Neural cell (in vitro differentiated cells): ENCODE results near the gene CHRD. TPM values are rescaled to one million over a fixed set of nuclear protein-coding genes. Genes with fewer than 3 reads are reported as not detected.

Experiments
- H2AFZ ChIP-seq: fragments of 200-600, 300-800 bp; sonication (generic), shearing (Covaris generic); 2 replicates; pipeline ENCODE4 v1.6.0; 2014; ENCODE audit warnings: low read depth, mild to moderate bottlenecking, antibody characterized with exemption, low read length, moderate library complexity
- H3F3A ChIP-seq: fragments of 200-600 bp; shearing (Covaris generic); 2 replicates; pipeline ENCODE4 v1.6.1; 2016; ENCODE audit warnings: mild to moderate bottlenecking, moderate library complexity, mixed read lengths, antibody characterized with exemption, low read length; ENCODE audit not compliant: insufficient read depth, poor library complexity, severe bottlenecking
- H3K27ac ChIP-seq: fragments of 200-600, 300-800 bp; sonication (generic), shearing (Covaris generic); 2 replicates; pipeline ENCODE4 v1.5.1; 2014; ENCODE audit warnings: mild to moderate bottlenecking, low read length, moderate library complexity
- H3K27me3 ChIP-seq: fragments of 300-800, 200-600 bp; sonication (generic), shearing (Covaris generic); 2 replicates; pipeline ENCODE4 v1.6.0; 2014; ENCODE audit warnings: mild to moderate bottlenecking, low read depth, low read length, moderate library complexity; ENCODE audit not compliant: insufficient read depth
- H3K36me3 ChIP-seq: fragments of 300-800, 200-600 bp; sonication (generic), shearing (Covaris generic); 2 replicates; pipeline ENCODE4 v1.5.1; 2014; ENCODE audit warnings: mild to moderate bottlenecking, antibody characterized with exemption, low read length, moderate library complexity; ENCODE audit not compliant: insufficient read depth
- H3K4me2 ChIP-seq: fragments of 300-800, 200-600 bp; sonication (generic), shearing (Covaris generic); 2 replicates; pipeline ENCODE4 v1.6.0; 2014; ENCODE audit warnings: mild to moderate bottlenecking, low read length
- H3K4me3 ChIP-seq: fragments of 300-800, 200-600 bp; sonication (generic), shearing (Covaris generic); 2 replicates; pipeline ENCODE4 v1.5.1; 2014; ENCODE audit warnings: mild to moderate bottlenecking, low read length, moderate library complexity
- H3K79me2 ChIP-seq: fragments of 200-600 bp; shearing (Covaris generic); replicated peaks from 2 replicates; pipeline ENCODE4 v1.6.0; 2014; ENCODE audit warnings: mild to moderate bottlenecking, low read length, moderate library complexity; ENCODE audit not compliant: insufficient read depth
- H3K9ac ChIP-seq: fragments of 300-800, 200-600 bp; sonication (generic), shearing (Covaris generic); 2 replicates; pipeline ENCODE4 v1.6.1; 2016; ENCODE audit warnings: mild to moderate bottlenecking, low read length, mixed read lengths
- H3K9me2 ChIP-seq: fragments of 200-600 bp; shearing (Covaris generic); 2 replicates; pipeline ENCODE4 v1.6.1; 2016; ENCODE audit warnings: mild to moderate bottlenecking, low read length, mixed read lengths; ENCODE audit not compliant: insufficient read depth
- H3K9me3 ChIP-seq: fragments of 200-600, 300-800 bp; sonication (generic), shearing (Covaris generic); 2 replicates; pipeline ENCODE4 v1.6.1; 2016; ENCODE audit warnings: mild to moderate bottlenecking, mixed run types, low read length, moderate library complexity, mixed read lengths
- H4K20me1 ChIP-seq: fragments of 200-600 bp; shearing (Covaris generic); 2 replicates; pipeline ENCODE4 v1.6.1; 2016; ENCODE audit warnings: mild to moderate bottlenecking, mixed run types; ENCODE audit not compliant: insufficient read depth
- EP300 ChIP-seq: fragments of 450-650 bp; conservative IDR thresholded peaks from 2 replicates; pipeline ENCODE4 v1.6.1; 2014; ENCODE audit warnings: antibody characterized with exemption, mild to moderate bottlenecking, moderate library complexity; ENCODE audit not compliant: poor library complexity, severe bottlenecking
- MXI1 ChIP-seq: fragments of 450-650 bp; conservative IDR thresholded peaks from 2 replicates; pipeline ENCODE4 v1.6.1; 2014; ENCODE audit warnings: antibody characterized with exemption, mild to moderate bottlenecking; ENCODE audit not compliant: poor library complexity, severe bottlenecking
- POLR2AphosphoS5 ChIP-seq: IDR thresholded peaks from 2 replicates; pipeline ENCODE4 v1.6.1; 2012
- polyA plus RNA-seq: library from polyadenylated mRNA; depleted of rRNA; stranded (reverse); fragments of >200 nt; gene quantifications from 2 replicates; pipeline ENCODE4 v1.2.3, GENCODE V29; 2014
- TF ChIP-seq, protein P1 (sequence below): IDR thresholded peaks from 2 replicates; pipeline ENCODE4 v1.6.1; 2012; ENCODE audit warnings: borderline replicate concordance
- TF ChIP-seq, protein P2 (sequence below): fragments of 450-650 bp; IDR thresholded peaks from 2 replicates; pipeline ENCODE4 v1.5.1; 2014; ENCODE audit warnings: antibody characterized with exemption, mild to moderate bottlenecking, moderate library complexity; ENCODE audit not compliant: poor library complexity, severe bottlenecking

The CHRD gene
- polyA plus RNA-seq, 1 donor from 2014 or later = 2.9 TPM

DNA sequence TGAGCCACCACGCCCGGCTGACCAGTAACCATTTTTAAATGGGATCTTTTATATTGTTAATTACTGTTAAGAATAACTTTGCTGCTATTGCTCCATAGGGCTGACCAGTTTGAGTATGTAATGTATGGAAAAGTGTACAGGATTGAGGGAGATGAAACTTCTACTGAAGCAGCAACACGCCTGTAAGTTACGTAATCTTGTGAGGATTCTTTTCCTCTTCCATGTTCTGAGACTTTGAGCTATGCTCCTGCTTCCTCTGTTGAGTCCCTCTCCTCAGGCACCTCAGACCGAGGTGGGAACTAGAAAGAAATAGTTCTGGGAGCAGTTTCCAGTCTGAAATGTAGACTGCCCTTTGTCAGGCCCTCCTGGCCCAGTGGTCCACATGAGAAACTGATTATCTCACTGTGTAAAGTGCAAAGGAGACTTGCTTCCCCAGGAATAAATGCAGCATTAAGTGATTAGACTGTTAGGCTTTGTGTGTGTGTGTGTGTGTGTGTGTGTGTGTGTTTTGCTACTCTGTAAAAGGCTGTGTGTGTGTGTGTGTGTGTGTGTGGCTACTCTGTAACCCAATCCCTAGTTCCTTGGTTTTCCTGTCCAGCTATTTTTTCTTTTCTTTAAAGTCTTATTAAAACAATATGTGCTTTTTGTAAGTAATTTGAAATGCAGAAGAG, 13.1 kb upstream of the CHRD start:
- Histone ChIP-seq H3K27me3 (no peaks in the 10 kb centered on the region), H3K9me3 (no peaks in the 10 kb centered on the region), H3K9me2 (no peaks in the 10 kb centered on the region), H4K20me1 (no peaks in the 10 kb centered on the region), H3K9ac (no peak overlapping the region), H3K27ac (no peak overlapping the region), H3K79me2 (peaks cover 8% of the 10 kb centered on the region), H2AFZ (no peak overlapping the region), H3K4me3 (no peak overlapping the region), H3F3A (no peaks in the 10 kb centered on the region), H3K4me2 (no peak overlapping the region), H3K36me3 (peaks cover 5% of the 10 kb centered on the region)
- TF ChIP-seq, protein P1, sequence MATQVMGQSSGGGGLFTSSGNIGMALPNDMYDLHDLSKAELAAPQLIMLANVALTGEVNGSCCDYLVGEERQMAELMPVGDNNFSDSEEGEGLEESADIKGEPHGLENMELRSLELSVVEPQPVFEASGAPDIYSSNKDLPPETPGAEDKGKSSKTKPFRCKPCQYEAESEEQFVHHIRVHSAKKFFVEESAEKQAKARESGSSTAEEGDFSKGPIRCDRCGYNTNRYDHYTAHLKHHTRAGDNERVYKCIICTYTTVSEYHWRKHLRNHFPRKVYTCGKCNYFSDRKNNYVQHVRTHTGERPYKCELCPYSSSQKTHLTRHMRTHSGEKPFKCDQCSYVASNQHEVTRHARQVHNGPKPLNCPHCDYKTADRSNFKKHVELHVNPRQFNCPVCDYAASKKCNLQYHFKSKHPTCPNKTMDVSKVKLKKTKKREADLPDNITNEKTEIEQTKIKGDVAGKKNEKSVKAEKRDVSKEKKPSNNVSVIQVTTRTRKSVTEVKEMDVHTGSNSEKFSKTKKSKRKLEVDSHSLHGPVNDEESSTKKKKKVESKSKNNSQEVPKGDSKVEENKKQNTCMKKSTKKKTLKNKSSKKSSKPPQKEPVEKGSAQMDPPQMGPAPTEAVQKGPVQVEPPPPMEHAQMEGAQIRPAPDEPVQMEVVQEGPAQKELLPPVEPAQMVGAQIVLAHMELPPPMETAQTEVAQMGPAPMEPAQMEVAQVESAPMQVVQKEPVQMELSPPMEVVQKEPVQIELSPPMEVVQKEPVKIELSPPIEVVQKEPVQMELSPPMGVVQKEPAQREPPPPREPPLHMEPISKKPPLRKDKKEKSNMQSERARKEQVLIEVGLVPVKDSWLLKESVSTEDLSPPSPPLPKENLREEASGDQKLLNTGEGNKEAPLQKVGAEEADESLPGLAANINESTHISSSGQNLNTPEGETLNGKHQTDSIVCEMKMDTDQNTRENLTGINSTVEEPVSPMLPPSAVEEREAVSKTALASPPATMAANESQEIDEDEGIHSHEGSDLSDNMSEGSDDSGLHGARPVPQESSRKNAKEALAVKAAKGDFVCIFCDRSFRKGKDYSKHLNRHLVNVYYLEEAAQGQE = no peak

DNA sequence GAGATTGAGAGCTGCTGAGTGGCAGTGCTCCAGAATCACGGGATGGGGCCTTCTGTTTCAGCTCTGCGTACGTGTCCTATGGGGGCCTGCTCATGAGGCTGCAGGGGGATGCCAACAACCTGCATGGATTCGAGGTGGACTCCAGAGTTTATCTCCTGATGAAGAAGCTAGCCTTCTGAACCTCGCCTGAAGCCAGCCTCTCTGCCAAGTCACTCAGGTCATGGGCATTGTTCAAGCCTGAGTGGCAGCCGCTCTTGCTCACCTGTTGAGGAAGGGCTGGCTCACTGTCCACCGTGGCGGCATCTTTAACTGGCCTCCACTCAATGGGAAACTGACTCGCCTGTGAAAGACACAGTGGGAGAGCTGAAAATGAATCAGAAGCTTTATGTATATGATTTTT, 11.7 kb upstream of the CHRD start:
- H3K79me2 ChIP-seq = peaks cover 8% of the 10 kb centered on the region
- H3K9me2 ChIP-seq = no peaks in the 10 kb centered on the region
- no peak overlapping the region for H3K4me3 ChIP-seq
- H3K27ac ChIP-seq = no peak overlapping the region
- H3K4me2 ChIP-seq = no peak overlapping the region
- H3K9ac ChIP-seq = no peak overlapping the region
- no peaks in the 10 kb centered on the region for H3K9me3 ChIP-seq
- no peak overlapping the region for H2AFZ ChIP-seq
- H3K27me3 ChIP-seq = no peaks in the 10 kb centered on the region
- no peak for TF ChIP-seq MXI1
- no peak for TF ChIP-seq EP300
- TF ChIP-seq, protein P1 = no peak
- TF ChIP-seq, protein P2, sequence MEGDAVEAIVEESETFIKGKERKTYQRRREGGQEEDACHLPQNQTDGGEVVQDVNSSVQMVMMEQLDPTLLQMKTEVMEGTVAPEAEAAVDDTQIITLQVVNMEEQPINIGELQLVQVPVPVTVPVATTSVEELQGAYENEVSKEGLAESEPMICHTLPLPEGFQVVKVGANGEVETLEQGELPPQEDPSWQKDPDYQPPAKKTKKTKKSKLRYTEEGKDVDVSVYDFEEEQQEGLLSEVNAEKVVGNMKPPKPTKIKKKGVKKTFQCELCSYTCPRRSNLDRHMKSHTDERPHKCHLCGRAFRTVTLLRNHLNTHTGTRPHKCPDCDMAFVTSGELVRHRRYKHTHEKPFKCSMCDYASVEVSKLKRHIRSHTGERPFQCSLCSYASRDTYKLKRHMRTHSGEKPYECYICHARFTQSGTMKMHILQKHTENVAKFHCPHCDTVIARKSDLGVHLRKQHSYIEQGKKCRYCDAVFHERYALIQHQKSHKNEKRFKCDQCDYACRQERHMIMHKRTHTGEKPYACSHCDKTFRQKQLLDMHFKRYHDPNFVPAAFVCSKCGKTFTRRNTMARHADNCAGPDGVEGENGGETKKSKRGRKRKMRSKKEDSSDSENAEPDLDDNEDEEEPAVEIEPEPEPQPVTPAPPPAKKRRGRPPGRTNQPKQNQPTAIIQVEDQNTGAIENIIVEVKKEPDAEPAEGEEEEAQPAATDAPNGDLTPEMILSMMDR = no peak
- TF ChIP-seq POLR2AphosphoS5 = no peak
- no peaks in the 10 kb centered on the region for H4K20me1 ChIP-seq
- H3F3A ChIP-seq = no peaks in the 10 kb centered on the region
- peaks cover 5% of the 10 kb centered on the region for H3K36me3 ChIP-seq
